RWPE1 (cell line): ENCODE measurements around the gene BDNF.

Experiments used
- CTCF ChIA-PET: fragments of 350-600 bp; sonication (Branson Sonifier 250); formaldehyde crosslinking; extraction: SDS; loops from one replicate; lab custom pipeline; 2021; lab: Yijun Ruan, JAX
- POLR2A ChIA-PET: fragments of 400-600 bp; formaldehyde crosslinking; extraction: SDS; loops from one replicate; lab custom pipeline; 2020; ENCODE audit warnings: antibody characterized with exemption; ENCODE audit not compliant: low non-redundant PET; lab: Yijun Ruan, JAX
- DNase-seq: peaks from one replicate; pipeline ENCODE4 v3.0.0; 2012; ENCODE audit warnings: low spot score
- H3K27ac ChIP-seq: fragments of 450-650 bp; 2 replicates; pipeline ENCODE4 v1.5.1; 2017
- TF ChIP-seq, protein P1 (sequence below): fragments of 450-650 bp; conservative IDR thresholded peaks from 2 replicates; pipeline ENCODE4 v1.5.1; 2017; ENCODE audit warnings: low read depth, mild to moderate bottlenecking

BDNF gene

DNA sequence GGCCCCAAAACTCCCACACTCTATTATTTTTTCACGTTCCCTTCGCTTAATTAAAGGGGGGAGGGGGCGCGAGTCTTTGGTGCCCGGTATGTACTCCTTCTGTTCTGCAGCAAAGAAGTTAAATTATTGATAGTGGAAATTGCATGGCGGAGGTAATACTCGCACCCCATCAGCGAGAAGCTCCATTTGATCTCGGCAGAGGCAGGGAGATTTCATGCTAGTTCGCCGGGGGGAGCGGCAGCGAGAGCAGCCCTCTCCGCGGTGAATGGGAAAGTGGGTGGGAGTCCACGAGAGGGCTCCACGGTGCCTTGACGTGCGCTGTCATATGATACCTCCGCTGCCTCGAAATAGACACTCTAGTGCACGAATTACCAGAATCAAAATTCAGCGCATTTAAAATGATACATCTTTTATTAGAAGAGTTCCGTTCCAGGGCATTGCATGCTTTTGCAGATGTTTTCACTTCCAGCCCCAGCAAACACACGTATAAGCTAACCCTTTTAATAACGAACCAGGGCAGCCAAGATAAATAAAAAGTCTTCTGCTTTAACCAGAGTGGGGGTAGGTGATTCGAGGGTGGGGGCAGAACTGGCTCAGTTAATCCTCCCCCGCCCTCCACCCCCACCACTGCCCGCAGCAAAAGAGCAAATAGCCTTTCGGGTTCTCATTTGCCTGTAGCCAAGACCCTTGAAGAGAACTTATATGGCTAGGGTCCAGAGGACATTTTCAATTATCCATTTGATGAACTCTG, 1.3 kb upstream of the BDNF start:
- H3K27ac ChIP-seq, result no peak overlapping the region
- ChIA-PET CTCF (interaction anchor here (0.6 to 3.2 kb wide), 7 partner anchors 85 to 1627 kb away, joined by 3 to 21 read pairs (median 4); partner anchors contain the start of genes KIF18A and METTL15), POLR2A (no interaction called here)
- TF ChIP-seq, protein P1, sequence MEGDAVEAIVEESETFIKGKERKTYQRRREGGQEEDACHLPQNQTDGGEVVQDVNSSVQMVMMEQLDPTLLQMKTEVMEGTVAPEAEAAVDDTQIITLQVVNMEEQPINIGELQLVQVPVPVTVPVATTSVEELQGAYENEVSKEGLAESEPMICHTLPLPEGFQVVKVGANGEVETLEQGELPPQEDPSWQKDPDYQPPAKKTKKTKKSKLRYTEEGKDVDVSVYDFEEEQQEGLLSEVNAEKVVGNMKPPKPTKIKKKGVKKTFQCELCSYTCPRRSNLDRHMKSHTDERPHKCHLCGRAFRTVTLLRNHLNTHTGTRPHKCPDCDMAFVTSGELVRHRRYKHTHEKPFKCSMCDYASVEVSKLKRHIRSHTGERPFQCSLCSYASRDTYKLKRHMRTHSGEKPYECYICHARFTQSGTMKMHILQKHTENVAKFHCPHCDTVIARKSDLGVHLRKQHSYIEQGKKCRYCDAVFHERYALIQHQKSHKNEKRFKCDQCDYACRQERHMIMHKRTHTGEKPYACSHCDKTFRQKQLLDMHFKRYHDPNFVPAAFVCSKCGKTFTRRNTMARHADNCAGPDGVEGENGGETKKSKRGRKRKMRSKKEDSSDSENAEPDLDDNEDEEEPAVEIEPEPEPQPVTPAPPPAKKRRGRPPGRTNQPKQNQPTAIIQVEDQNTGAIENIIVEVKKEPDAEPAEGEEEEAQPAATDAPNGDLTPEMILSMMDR, result peak; percentile 39
- DNase-seq, result peak; percentile 29

DNA sequence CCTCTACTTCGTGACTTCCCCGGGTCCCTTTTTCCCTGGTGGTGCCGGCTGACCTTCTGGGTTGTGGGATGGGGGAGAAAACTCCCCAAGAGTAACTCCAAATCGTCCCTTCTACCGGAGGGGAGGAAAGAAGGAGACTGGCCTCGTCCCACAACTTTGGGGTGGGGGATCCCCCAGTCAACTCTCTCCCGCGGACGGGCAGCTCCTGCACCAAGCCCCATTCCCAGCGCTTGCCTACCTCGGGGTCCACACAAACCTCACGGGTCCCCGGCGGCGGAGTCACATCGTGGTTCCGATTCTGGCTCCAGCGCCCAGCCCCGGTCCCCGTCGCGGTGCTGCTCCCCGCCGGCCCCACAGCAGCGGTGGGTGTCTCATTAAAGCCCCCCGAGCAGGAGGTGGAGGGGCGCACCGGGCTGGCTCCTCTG, 317 bp downstream of the BDNF start:
- CTCF ChIA-PET, result interaction anchor here (0.6 to 3.2 kb wide), 8 partner anchors 11 to 1628 kb away, joined by 3 to 21 read pairs (median 10); no protein-coding TSS in a partner anchor

DNA sequence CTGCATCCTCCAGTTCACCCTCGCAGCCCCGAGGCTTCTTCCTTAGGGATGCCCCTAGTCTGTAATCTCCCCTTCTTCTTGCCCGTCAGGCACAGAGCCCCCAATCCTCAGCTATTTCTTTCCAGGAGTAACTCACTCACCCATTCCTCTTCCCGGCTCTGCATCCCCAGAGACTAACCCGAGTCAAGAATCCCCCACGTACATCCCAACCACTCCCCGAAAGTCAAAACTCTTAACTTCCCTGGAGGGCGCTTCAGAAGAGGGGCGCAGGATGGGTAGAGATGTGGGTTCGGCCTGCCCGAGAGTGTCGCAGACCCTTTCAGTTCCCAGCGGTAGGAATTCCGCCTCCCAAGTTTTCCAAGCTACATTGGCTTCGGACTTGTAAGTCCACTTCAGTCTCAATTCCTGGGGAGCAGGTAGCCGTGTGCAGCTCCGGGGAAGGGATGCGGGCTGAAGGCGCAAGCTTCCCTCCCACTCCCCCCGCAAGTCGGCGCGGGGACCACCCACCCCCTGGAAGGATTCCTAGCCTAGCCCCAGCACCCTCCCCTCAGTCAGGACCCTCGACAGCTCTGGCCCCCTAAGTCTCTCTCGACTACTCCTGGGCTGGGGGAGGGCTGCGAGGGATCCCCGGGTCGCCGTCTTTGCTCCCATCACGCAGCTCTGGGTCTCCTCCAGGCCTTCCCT, 871 bp downstream of the BDNF start:
- TF ChIP-seq, protein P1, result peak; percentile 46
- CTCF ChIA-PET, result interaction anchor here (0.6 to 3.2 kb wide), 22 partner anchors 11 to 1644 kb away, joined by 3 to 21 read pairs (median 4); partner anchors contain the start of gene LIN7C
- H3K27ac ChIP-seq, result peak overlapping the region; percentile 48
- DNase-seq, result peak; percentile 37
- POLR2A ChIA-PET, result interaction anchor here (0.6 kb wide), 1 partner anchor 140 kb away, joined by 3 read pairs; no protein-coding TSS in a partner anchor

More for the DNA sequence above, 317 bp downstream of the BDNF start:
- POLR2A ChIA-PET, result no interaction called here
- TF ChIP-seq, protein P1, result no peak
- DNase-seq, result no peak
- peak overlapping the region; percentile 48; the same call in 1 of the 2 replicates for H3K27ac ChIP-seq

DNA sequence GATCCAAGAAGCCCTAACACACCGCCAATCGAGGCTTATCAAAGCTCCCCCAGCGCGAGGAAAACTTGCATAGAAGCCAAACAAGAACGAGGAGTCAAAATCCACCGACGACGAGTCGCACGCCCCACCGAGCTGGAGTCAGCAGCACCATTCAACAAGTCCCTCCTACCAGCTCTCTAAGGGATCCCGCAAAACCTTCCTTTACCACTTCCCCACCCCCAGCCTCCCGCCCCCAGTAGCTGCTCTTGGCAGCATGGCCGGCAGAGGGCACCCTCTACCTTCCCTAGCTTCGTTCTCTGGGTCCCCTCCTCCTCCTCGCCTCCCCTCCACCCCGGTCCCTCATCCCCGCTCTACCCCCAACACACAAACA, 1.4 kb downstream of the BDNF start:
- H3K27ac ChIP-seq, result no peak overlapping the region
- TF ChIP-seq, protein P1, result peak; percentile 90
- DNase-seq, result peak; percentile 90
- CTCF ChIA-PET, result interaction anchor here (0.6 to 3.2 kb wide), 25 partner anchors 12 to 1645 kb away, joined by 3 to 21 read pairs (median 4); partner anchors contain the start of gene LIN7C
- POLR2A ChIA-PET, result interaction anchor here (0.6 kb wide), 1 partner anchor 140 kb away, joined by 3 read pairs; no protein-coding TSS in a partner anchor

DNA sequence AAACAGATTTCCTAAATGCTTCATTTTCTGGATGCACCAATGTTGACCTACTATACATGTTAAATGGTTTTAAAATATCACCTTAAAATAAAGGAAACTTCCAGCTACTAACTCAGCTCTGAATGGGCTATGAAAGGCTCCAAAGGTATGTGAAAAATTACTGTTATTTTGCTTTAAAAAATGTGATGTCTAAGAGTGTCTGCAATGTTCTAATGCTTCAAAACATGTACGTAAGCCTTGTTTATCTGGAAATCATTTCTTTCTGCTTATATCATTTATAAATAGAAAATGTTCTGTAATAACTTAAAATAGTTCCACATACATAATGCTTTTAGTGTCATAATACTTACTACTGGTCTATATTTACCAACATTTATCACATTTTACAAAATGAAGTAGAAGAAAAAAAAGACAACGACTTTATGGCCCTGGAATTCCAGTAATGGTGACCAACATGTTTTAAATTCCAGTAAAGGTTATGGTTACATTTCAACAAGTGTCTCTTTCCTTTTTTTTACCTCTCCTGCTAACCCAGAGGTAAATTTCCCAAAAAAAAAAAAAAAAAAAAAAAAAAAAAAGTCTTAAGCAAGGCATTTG, 2.5 kb downstream of the BDNF start:
- no peak overlapping the region for H3K27ac ChIP-seq
- DNase-seq, result no peak
- ChIA-PET CTCF (no interaction called here), POLR2A (no interaction called here)
- TF ChIP-seq, protein P1, result no peak

DNA sequence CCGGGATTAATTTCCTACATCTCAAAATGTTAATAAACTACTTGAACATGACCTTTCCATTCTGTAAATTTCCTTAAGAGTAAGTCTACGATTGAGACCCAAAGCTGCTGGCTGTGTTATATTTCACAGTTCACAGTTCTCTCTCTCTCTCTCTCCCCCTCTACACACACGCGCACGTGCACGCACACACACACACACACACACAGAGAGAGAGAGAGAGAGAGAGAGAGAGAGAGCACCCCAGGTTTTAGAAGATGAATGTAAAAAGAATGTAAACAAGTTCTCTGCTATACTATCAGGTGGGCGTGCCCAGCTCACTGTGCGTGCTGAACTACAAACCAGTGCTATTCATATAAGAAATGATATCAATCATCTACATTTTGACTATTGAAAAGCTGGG, 3.3 kb downstream of the BDNF start:
- no peak for DNase-seq
- no peak overlapping the region for H3K27ac ChIP-seq
- POLR2A ChIA-PET, result no interaction called here
- CTCF ChIA-PET, result interaction anchor here (0.6 kb wide), 1 partner anchor 1462 kb away, joined by 3 read pairs; no protein-coding TSS in a partner anchor
- TF ChIP-seq, protein P1, result no peak
